Stimulated activated CD4-positive, alpha-beta T cell treated with anti-CD3 and anti-CD28 coated beads, Interleukin-4, amount 100 ng/mL, for 24 hours (primary cell): Measurements from ENCODE around the gene DAD1.

Experiments
- DNase-seq: peaks from one replicate; pipeline ENCODE4 v3.0.0-alpha.2; 2020

Gene DAD1

GRCh38 chr14:22598099-22598895, 9.3 kb upstream of the DAD1 start, which contains the start of gene ABHD4:
Gene ABHD4 (plus strand): TSS chr14:22598300. CDS start chr14:22598307, 7 bp downstream.
- peak; percentile 55 for DNase-seq

GRCh38 chr14:22597771-22598098, 8.7 kb upstream of the DAD1 start:
- no peak for DNase-seq

GRCh38 chr14:22597265-22597664, 8.2 kb upstream of the DAD1 start:
- DNase-seq, result no peak

GRCh38 chr14:22596354-22596879, 7.4 kb upstream of the DAD1 start:
- no peak for DNase-seq

- no peak for DNase-seq
Measured at GRCh38 chr14:22594156-22594716, 5.2 kb upstream of the DAD1 start.

GRCh38 chr14:22593601-22594000, 4.6 kb upstream of the DAD1 start:
- no peak for DNase-seq

- DNase-seq, result no peak
Measured at GRCh38 chr14:22593189-22593588, 4.2 kb upstream of the DAD1 start.

GRCh38 chr14:22588526-22589095, 413 bp downstream of the DAD1 start:
- peak; percentile 59 for DNase-seq

GRCh38 chr14:22587677-22588422, 1.2 kb downstream of the DAD1 start:
- peak; percentile 33 for DNase-seq

GRCh38 chr14:22587247-22587646, 1.8 kb downstream of the DAD1 start:
- DNase-seq, result no peak

- peak; percentile 11 for DNase-seq
Measured at GRCh38 chr14:22583994-22584393, 5.0 kb downstream of the DAD1 start.

GRCh38 chr14:22580625-22581024, 8.4 kb downstream of the DAD1 start:
- no peak for DNase-seq

GRCh38 chr14:22579881-22580280, 9.1 kb downstream of the DAD1 start:
- DNase-seq, result no peak

- no peak for DNase-seq
Measured at GRCh38 chr14:22579236-22579635, 9.8 kb downstream of the DAD1 start.

GRCh38 chr14:22577334-22577908, 11.6 kb downstream of the DAD1 start:
- DNase-seq, result no peak

- no peak for DNase-seq
Measured at GRCh38 chr14:22573804-22574203, 15.2 kb downstream of the DAD1 start.

- no peak for DNase-seq
Measured at GRCh38 chr14:22572562-22573058, 16.4 kb downstream of the DAD1 start.

GRCh38 chr14:22570132-22570949, 18.7 kb downstream of the DAD1 start:
- peak; percentile 90 for DNase-seq

- no peak for DNase-seq
Measured at GRCh38 chr14:22569737-22570131, 19.3 kb downstream of the DAD1 start.

- no peak for DNase-seq
Measured at GRCh38 chr14:22569106-22569736, 19.8 kb downstream of the DAD1 start.

- DNase-seq, result peak; percentile 7
Measured at GRCh38 chr14:22567437-22567836, 21.6 kb downstream of the DAD1 start.
